LoVo (cell line): ENCODE measurements around the gene MYO18A.

ENCODE experiments used
- DNase-seq: peaks from one replicate; pipeline ENCODE4 v3.0.0-alpha.2; 2016; ENCODE audit warnings: low spot score

The MYO18A gene

GRCh38 chr17:29080323-29080722 is 99.9 kb downstream of the MYO18A start:
- DNase-seq = no peak

GRCh38 chr17:29079887-29080286 is 100.3 kb downstream of the MYO18A start:
- no peak for DNase-seq

- no peak for DNase-seq
These were observed 100.8 kb downstream of the MYO18A start for GRCh38 chr17:29079433-29079832.

GRCh38 chr17:29078183-29079045 is 101.8 kb downstream of the MYO18A start:
- DNase-seq = no peak

- no peak for DNase-seq
These were observed 102.9 kb downstream of the MYO18A start for GRCh38 chr17:29077320-29077719.

GRCh38 chr17:29076722-29077121 is 103.5 kb downstream of the MYO18A start:
- DNase-seq = no peak

- no peak for DNase-seq
These were observed 104.1 kb downstream of the MYO18A start for GRCh38 chr17:29076087-29076486.

GRCh38 chr17:29074488-29074887 is 105.7 kb downstream of the MYO18A start:
- DNase-seq = no peak

- no peak for DNase-seq
These were observed 106.7 kb downstream of the MYO18A start for GRCh38 chr17:29073520-29073919.

- no peak for DNase-seq
These were observed 107.2 kb downstream of the MYO18A start for GRCh38 chr17:29073045-29073444.

- DNase-seq = no peak
These were observed 108.9 kb downstream of the MYO18A start for GRCh38 chr17:29071303-29071702.

GRCh38 chr17:29070781-29071180 is 109.4 kb downstream of the MYO18A start:
- no peak for DNase-seq

GRCh38 chr17:29070308-29070707 is 109.9 kb downstream of the MYO18A start:
- DNase-seq = no peak

GRCh38 chr17:29069526-29070041 is 110.6 kb downstream of the MYO18A start:
- DNase-seq = no peak

GRCh38 chr17:29068818-29069217 is 111.4 kb downstream of the MYO18A start:
- no peak for DNase-seq

- no peak for DNase-seq
These were observed 113.6 kb downstream of the MYO18A start for GRCh38 chr17:29066606-29067005.

- DNase-seq = no peak
These were observed 114.2 kb downstream of the MYO18A start for GRCh38 chr17:29066047-29066446.

GRCh38 chr17:29063992-29064391 is 116.2 kb downstream of the MYO18A start:
- DNase-seq = no peak

- DNase-seq = no peak
These were observed 118.0 kb downstream of the MYO18A start for GRCh38 chr17:29062215-29062614.

- no peak for DNase-seq
These were observed 119.2 kb downstream of the MYO18A start for GRCh38 chr17:29061036-29061435.

GRCh38 chr17:29060475-29060874 is 119.7 kb downstream of the MYO18A start:
- no peak for DNase-seq

- no peak for DNase-seq
These were observed 120.9 kb downstream of the MYO18A start for GRCh38 chr17:29059281-29059680.

GRCh38 chr17:29058391-29058790 is 121.8 kb downstream of the MYO18A start:
- DNase-seq = no peak

GRCh38 chr17:29057361-29057760 is 122.8 kb downstream of the MYO18A start:
- no peak for DNase-seq
